GM18519 (cell line): ENCODE data around the gene OCEL1.

ENCODE experiments used
- ATAC-seq: cut with Tn5 transposase; IDR thresholded peaks from one replicate; pipeline ENCODE4 v1.9.1; 2021; ENCODE audit warnings: mild to moderate bottlenecking, moderate library complexity; ENCODE audit not compliant: unreplicated experiment, low FRiP score

The OCEL1 gene

DNA sequence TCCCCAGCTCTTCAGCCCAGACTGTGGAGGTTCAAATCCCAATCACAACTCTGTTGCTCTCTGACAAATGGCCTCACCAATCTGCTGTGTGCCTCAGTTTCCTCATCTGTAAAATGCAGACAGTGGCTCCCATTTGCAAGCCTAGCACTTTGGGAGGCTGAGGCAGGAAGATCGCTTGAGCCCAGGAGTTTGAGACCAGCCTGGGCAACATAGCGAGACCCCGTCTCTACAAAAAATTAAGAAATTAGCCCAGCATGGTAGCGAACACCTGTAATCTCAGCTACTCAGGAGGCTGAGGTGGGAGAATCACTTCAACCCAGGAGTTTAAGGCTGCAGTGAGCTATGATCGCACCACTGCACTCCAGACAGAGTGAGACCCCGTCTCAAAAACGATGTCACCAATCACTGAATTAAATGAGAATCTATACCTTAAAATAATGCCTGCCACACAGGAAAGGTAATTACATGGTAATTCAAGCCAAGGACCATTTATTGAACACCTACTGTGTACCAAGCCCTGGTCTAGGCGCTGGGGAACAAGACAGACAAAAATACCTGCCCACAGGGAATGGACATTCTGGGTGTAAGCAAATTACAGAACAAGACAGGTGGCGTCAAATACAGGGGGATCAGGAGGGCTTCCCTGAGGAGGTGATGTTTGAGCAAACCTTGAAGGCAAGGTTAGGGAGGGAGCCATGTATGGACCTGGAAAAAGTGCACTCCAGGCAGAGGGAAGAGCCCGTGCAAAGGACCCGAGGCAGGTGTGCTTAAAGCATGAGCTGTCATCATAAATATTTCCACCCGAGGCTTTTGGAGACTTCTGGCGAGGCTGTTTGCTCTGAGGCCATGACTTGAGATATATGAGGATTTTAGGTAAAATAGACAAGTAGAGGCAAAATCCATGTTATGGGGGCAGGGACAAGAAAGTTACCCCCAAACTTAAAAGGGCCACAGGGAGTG, 12.0 kb downstream of the OCEL1 start:
- no peak for ATAC-seq

DNA sequence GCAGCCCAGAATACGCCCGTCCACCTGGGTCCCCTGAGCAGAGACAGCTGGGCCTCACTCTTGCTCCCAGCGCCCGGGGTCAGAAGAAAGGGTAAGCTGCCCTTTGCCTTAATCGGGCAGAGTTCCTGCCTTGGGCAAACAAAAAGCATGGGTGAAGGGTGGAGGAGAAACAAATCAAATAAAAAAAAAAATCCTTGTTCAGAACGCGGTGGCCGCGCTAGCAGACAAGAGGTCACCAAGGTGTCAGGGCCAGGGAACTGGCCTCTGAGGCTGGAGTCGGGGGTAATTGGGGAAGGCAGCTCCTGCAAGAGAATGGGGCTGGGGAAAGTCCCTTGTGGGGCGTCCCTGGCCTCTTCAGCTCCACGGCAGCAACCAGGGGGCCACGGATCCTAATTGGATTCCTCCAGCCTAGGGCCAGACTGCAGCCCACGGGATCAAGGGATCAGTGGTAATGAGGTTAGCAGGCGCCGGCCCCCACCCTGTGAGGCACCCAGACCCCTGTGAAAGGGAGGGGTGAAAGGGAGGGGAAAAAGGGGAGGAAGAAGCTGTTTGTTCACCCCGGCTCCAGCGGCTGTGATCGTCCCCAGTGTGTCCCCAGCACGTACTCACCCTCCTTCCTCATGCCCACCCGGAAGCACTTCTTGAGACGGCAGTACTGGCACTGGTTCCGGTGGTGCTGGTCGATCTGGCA, 14.2 kb downstream of the OCEL1 start:
- no peak for ATAC-seq

DNA sequence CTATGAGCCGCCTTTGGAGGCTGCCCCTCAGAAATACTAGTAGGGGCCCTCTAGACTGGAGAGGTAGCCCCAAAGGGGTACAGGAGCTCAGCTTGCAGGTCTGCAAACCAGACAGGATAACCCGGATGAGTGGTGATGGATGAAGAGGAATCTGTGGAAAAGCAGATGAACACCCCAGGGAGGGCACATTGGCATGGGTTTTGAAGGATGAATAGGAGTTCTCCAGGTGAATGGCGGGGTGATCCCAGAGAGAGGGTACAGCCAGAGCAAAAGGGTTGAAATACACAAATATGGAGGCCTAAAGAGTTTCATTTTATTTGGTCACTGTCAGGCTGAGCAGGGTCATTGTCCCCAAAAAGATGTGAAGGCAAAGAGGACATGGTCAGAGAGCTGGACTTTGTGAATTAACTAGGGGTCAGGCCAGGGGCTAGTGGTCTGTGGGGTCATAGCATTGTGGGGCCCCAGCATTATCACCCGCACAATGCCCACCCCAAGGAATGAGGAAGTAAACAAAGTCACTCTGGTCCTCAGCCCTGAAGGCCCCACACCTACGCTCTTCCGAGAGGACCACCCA, 14.9 kb downstream of the OCEL1 start:
- no peak for ATAC-seq

DNA sequence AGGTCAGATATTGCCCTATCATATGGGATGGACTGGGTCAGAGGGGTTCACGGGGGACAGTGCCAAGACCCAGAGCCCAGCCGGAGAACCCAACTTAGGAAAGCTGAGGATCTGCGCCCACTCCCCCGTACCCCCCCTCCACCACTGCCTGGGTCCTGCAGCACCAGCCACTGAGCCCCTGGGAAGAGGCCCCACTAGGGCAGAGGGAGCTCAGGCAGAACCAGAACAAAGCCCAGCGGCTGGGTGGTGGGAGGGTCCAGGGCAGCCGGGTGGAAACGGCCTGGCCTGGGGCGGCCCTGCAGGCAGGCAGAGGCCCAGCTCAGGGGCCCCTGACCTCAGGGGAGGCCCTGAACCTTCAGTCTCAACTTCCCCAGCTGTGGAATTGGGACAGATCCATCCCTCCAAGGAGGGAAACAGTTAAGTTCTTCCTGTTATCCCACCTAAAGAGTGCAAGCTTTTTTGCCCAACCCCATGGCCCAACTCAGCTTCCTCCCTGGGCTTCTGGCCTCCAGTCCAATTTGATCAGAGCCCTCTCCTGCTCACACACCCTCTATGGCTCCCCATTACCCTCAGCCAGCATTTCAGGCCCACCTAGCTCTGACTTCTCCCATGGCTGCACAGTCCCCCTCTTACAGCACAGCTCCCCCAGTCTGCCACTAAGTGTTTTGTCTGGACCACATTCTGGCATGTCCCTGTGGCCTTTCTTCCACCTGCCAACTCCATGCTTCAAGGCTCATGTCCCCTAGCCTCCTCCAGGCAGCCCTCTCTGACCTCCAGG, 16.6 kb downstream of the OCEL1 start:
- ATAC-seq = no peak

DNA sequence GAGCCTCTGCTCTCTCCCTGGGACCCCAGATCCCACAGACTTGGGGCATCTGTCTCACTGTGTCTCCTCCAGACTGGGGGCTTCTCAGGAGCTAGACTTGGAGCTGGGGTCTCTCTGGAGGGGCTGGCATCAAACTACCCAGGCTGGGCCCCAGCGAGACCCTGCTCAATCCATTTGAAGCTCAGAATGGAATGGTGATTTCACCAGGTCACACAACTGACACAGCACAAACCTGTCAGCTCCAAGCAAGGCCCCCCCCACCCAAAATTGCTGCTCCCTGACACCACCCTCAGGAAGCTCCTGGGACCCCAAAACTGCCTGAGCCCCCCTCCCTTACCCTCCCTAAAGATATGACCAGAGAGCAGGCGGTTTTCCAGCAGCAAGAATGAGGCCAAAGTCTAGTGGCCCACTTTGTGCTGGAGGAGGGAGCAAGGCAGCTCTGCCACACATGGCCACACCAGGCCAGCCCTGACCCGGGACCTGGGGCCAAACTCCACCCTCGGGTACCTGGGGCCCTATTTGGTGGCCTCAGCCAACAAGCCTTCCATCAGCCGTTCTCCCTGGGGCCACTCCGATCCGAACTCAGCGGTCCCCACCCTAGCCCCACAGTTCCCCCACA, 17.3 kb downstream of the OCEL1 start:
- no peak for ATAC-seq

DNA sequence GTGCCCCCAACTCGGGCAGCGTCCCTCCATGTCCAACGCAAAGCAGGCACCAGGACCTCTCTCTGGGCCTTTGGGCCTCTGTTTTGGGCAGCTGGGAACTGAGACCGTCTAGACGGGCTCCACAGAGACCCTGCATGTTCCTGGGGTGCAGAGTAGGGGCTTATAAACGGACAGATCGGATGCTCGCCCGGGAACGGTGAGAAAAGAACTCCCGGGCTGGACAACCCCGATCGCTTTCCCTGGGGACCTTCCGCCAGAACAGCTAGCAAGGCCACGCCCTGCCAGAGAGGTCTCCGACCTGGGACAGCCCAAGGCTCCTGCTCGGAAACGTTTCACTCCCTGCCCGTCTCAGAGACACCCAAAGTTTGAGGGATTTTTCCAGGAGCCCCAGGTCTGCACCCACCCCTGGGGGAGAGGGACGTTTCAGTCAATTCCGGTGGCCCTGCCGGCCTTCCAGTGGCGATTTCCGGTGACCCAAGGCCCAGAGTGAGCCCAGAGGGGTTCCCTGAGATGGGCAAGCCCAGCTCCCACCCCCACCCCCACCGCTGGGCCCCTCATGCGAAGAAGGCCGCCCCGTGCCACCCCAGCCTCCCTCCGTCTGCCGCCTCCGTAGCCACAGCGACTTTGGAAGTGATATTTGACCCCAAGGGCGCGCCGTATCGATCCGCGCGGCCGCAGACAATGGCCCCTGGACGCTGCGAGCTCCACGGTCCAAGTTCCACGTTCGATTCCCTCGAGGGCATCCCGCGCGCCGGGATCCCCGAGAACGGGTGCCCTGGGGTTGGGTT, 18.0 kb downstream of the OCEL1 start:
- ATAC-seq = no peak

DNA sequence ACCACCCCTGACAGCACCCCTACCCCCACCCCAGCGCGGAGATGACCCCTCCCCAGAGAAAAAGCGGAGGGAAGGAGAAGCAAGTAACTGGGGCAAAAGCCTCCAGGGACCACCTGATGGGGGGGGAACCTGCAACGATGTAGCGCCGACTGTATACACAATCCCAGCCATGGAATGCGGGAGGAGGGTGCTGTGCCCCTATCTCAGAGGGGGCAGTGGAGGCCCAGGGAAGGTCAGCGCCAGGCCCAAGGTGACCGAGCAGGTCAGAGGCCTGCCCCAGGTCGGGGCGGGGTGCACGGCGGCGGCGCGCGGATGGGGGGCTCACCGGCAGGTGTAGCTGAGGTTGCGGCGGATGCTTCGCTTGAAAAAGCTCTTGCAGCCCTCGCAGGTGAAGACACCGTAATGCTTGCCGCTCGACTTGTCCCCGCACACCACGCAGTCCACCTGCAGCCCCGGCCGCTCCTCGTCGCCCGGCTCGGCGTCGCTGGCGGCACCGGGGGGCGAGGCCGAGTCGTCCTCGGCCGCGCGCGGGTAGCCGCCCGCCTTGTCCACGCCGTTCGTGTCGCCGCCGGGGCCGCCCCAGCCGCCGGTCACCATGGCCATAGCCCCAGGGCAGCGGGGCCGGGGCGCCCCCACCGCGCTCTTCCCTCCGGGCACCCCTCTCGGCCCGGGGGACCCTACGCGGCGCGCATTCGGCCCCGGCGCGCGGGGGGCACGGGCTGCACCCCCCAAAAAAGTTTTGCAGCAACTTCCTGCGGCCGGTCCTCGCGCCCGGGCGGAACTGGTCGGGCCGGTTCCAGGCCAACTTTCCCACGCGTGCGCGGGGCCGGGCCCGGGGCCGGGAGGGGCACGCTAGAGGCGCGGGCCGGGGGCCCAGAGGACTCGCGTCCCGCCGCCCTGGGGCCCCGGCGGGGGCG, 18.9 kb downstream of the OCEL1 start:
- ATAC-seq = no peak

DNA sequence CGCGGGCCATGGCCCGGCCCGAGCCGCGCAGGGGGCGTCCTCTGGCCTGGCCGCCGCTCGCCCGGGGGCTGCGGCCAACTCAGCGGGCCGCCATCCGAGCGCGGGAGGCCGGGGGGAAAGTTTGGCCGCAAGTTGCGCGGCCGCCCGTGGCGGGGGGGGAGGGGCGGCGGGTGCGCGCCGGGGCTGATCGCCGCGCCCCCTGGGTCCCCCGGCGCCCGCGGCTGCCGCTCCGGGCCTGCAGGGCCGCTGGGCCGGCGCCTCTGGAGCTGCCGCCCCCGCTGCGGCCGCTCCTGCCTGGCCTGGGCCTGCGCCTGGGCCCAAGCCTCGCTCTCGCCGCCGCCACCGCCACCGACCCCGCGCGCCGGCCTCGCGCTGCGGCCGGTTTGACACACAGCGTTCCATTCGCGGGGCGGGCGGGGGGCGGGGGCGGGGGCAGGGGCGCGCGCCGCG, 19.5 kb downstream of the OCEL1 start, which contains the start of gene NR2F6:
TSS of gene NR2F6 (minus strand) at position 385 of the 450 bp plus-strand sequence. CDS start 699 bp downstream, outside the sequence.
- no peak for ATAC-seq

DNA sequence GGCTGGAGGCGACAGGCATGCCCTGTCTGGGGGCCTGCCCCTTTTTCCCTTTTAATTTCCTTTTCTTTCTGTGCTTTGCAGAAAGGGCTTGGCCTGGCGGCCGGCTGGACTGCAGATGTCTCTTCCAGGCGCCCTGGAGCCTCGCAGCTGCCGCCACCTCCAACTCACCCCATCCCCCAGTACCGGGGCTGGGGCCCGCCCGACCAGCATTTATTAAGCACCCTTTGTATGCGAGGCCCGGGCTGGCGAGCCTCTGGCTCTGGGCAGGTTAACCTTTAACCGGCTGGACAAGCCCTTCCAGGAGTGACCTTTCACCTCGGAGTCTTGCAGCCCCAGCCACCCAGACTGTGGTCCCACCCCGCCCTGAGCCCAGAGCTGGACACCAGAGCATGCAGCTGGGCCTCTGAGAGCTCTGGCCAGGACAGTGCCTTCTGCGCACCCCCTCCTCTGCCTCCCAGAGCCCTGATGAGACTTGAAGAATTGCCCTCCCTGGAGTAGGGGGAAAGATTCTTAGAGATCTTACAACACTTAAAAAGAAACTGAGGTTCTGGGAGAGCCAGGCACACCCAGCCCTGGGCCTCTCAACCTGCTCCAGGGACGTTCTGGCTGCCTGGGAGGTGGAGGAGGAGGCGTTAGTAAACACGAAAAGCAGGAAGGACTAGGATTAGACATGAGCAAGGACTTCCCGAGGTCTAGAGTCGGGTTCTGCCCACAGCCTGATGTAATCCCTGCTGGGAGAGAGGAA, 20.8 kb downstream of the OCEL1 start:
- ATAC-seq = no peak

DNA sequence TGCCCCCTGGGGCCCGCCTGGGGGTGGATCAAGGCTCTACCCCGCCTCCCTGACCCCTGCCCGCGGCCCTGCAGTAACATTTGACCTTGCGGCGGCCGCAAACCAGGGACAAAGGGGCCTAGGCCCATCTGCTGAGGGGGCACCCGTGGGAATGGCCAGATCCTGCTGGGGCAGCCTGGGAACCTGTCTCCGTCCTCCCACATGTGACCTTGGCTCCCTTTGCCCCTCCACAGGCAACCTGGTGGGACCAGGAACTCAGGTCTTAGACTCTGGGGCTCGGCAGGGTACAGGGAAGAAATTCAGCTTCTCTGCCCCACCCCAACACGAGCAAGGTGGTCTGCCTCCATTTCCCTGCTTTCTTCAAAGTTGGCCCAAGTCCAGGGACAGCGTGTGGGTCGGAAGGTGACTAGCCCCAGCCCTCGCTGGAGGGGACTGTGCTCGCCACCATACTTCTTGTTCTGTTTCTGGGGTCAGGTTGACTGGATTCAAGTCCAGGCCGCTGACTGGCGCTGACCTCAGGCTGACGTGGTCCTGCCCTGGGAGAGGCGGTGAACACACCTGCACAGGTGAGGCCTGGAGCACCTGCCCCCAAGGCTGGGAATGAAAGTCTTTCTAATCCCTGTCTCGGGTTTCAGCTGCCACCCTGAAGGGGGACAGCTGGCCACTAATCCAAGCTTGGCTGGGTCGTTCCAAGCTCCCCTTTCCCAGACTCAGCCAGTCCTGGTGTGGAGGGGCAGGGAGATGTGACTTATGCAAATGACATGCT, 22.2 kb downstream of the OCEL1 start:
- ATAC-seq = no peak

DNA sequence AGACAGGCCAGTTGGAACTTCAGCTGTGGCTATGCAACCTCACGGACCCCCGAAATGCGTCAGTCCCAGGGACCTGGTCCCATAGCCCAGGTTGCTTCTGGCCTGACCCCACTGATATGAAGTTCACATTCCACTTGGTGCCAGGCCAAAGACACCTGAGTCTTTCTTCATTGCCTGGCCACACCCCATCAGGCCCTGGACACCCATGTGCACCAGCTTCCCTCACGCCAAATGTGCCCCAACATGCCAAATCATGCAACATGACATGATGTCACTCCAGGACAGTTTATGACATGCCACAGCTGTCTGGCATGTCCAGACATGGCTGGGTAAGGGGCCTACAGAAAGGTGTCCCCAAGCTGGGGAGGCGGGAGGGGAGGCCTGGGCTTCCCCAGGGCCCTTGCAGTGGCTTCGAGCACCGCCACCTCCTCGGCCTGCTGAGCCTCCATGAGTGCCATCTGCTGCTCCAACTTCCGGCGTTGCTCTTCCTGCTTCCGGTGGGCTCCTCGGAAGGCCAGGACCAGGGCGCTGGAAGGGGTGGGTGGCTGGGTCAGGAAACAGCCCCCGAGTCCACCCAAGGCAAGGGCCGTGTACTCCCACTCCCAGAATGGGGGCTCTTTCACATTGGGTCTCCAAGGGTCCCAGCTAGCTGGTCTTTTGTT, 24.0 kb downstream of the OCEL1 start:
- ATAC-seq = no peak

DNA sequence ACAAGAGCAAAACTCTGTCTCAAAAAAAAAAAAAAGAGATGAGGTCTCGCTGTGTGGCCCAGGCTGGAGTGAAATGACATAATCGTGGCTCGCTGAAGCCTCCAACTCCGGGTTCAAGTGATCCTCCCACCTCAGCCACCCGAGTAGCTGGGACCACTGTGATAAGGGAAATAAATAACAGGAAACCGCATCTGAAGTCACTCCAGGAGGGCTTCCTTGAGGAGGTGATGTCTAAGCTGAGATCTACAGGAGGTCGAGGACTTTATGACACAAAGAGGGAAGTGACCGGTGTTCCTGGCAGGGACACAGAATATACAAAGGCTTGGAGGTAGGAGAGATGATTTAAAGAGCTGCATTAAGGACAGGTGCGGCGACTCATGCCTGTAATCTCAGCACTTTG, 28.6 kb downstream of the OCEL1 start:
- ATAC-seq = no peak

DNA sequence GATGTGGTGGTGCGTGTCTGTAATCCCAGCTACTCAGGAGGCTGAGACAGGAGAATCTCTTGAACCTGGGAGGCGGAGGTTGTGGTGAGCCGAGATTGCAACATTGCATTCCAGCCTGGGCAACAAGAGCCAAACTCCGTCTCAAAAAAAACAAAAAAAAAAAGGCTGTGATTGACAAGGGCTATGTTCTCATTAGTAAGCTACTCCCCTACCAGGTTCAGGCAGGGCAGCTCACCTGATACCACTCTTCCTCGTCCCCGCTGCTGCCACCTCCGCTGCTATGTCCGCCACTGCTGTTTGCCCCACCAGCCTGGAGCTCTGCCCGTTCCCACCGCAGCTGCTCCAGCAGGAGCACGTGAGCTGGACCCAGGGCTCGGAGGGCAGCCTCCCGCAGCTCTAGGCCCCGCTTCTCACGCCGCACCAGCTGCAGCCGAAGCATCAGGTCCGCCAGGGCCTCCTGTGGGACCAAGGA, 29.2 kb downstream of the OCEL1 start:
- no peak for ATAC-seq

DNA sequence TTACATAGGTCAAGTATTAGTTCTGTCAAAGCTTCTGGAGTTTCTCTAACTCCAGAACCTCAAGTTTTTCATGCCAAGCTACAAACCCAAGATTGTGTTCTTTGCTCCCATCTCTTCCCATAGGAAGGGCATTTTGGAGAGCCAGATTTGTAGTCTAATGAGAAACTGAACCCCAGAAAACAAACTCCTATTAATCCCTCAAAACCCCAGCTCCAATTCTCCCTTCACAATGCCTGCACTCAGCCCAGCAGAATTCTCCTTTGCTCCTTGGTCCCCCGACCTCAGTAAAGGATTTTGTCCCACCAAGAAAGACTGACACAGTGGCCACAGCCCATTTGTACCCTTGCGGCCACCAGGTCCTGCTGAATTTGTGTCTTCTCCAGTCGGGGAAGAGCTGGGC, 30.1 kb downstream of the OCEL1 start:
- ATAC-seq = no peak

DNA sequence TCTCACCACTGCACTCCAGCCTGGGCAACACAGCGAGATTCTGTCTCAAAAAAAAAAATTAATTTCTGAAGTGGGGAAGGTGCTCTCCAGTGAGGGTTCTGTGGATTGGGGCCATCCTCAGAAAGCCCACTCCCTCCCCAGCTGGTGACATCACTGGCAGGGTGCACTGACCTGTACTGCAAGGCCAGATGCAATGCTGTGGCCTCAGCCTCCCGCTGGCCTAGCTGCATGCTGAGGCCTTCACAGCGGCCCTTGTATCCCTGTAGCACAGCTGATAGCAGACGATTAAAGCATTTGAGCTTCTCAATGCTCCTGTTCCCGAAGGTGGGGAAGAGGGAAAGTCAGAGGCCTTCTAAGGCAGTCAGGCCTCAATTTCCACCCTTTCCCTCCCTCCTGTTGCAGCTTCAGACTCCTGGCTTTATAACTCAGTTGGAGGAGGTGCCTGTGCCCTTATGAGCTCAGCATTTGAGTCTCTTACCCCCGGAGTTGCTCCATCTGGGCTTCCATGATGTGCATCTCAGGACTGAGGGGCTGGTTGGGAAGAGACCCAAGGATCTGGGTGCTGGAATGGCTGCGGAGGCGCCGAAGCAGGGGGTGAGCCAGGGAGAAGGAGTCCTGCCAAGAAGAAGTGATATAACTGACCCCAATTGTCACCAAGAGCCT, 33.2 kb downstream of the OCEL1 start:
- no peak for ATAC-seq

DNA sequence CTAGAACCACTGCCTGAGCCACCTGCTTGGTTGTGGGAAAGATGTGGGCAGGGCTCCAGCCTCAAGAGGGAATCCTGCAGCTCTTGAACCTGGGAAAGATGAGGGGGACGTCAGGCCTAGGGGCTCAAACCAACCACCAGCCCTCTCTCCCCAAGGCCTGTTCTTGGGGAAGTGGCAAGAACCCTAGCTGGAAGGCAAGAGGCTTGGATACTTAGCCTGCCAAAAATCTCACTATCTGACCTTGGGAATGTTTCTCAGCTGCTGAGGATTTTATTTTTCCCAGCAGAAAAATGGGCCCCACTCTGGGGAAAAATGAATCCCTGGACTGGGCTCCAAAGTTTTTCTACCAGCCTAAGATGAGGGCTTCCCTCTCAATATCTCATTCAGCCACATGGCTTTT, 33.9 kb downstream of the OCEL1 start:
- no peak for ATAC-seq
